Pancreas (tissue), 10 donors: ENCODE results near the gene TSSK2. TPM values are rescaled to one million over a fixed set of nuclear protein-coding genes. Genes with fewer than 3 reads are reported as not detected.

Source experiments
- ATAC-seq, 4 donors: fragments of 200-7000 bp; cut with Tn5 transposase; one replicate each; pipeline versions ENCODE4 v1.8.0 to v1.9.1; 2020; ENCODE audit warnings: mild to moderate bottlenecking in 4 of 4, moderate library complexity in 4 of 4
- DNase-seq, 6 donors: peaks; one replicate each; pipeline ENCODE4 v3.0.0-alpha.2; 2020
- FAIRE-seq: peaks from 2 replicates; lab custom pipeline; 2012; peaks lifted over from hg19 to GRCh38; lab: Jason Lieb, UNC
- H3K27ac ChIP-seq, 4 donors: fragments of 200-600 bp; sonication (generic); 1 replicate in 3 of 4; 2 replicates in 1 of 4; pipeline versions ENCODE4 v1.5.0 to v1.8.0; 2020
- H3K27me3 ChIP-seq, 4 donors: fragments of 200-600 bp; one replicate each; pipeline ENCODE4 v1.8.0; 2021
- H3K36me3 ChIP-seq, 3 donors: fragments of 200-600 bp; sonication (generic) in 1 of 3; one replicate each; pipeline versions ENCODE4 v1.5.0 to v1.8.0; 2020 to 2021
- H3K4me1 ChIP-seq, 3 donors: fragments of 200-600 bp; one replicate each; pipeline ENCODE4 v1.8.0; 2021
- H3K4me3 ChIP-seq, 4 donors: fragments of 200-600 bp; sonication (generic) in 2 of 4; one replicate each; pipeline versions ENCODE4 v1.5.0 to v1.8.0; 2020 to 2021
- H3K9me3 ChIP-seq, 4 donors: fragments of 200-600 bp; one replicate each; pipeline ENCODE4 v1.8.0; 2021
- CTCF ChIP-seq, 4 donors: fragments of 200-600 bp; sonication (generic) in 3 of 4; IDR thresholded peaks; one replicate each; pipeline versions ENCODE4 v1.5.0 to v1.8.0; 2021; ENCODE audit warnings: antibody characterized with exemption in 4 of 4
- WGBS, 2 donors: extraction: QIAGEN DNeasy Blood & Tissue Kit; methylation state at CpG; one replicate each; pipeline ENCODE4 v1.1.7; 2013; 5-methylcytosine and 5-hydroxymethylcytosine counted together
- intact Hi-C, 3 donors: fragments of 100-400 bp; cut with DNase I; formaldehyde crosslinking; loops; one replicate each; pipeline versions ENCODE4 v1.11.1 to v1.14.2; 2022
- polyA plus RNA-seq, 2 donors: library from polyadenylated mRNA; stranded (reverse); fragments of 200-250 nt; gene quantifications; one replicate each; pipeline ENCODE4 v1.2.3, GENCODE V29; 2013
- total RNA-seq, 6 donors: library from RNA; stranded (reverse); fragmentation: NEBNext Ultra II Directional in 4 of 6; extraction: Animal tissue kit (Norgen Biotek cat#: 25700) in 4 of 6; gene quantifications; one replicate each; pipeline versions ENCODE4 v1.2.1 to v1.2.4, GENCODE V29; 2021 to 2023
- donor health status: healthy with polysubstance abuse.
- donor health status: DM: no; HTN: no; CAD: no; lungs with moderate emphysema.
- donor health status: DM: no; HTN: no; CAD: no.
- donor health status: control.
- donor health status: control.
- donor health status: Bipolar disorder and iron deficiency.
- donor health status: DM: yes; HTN: yes; CAD: no.
- donor health status: DM: no; HTN: no; CAD: no.
- donor health status: DM: no; HTN: no; CAD: no.
- donor health status: DM: yes; HTN: yes; CAD: no.

The TSSK2 gene
- total and polyA plus RNA-seq, 8 donors: 0.08 to 0.31 (median 0.18) TPM; not detected in 4

GRCh38 chr22:19085233-19085718, 45.8 kb upstream of the TSSK2 start:
- Histone ChIP-seq H3K27me3 (no peaks in the 10 kb centered on the region), H3K9me3 (no peaks in the 10 kb centered on the region), H3K4me1 (peaks cover 0 to 19% (median 5%) of the 10 kb centered on the region in 3 donors), H3K36me3 (peaks cover 0 to 7% (median 0%) of the 10 kb centered on the region in 3 donors), H3K4me3 (no peak overlapping the region), H3K27ac (peak overlapping the region in 3 of 4 donors; percentile 4 to 37 (median 13))
- intact Hi-C loops: no loop called here
- WGBS, 2 donors: 0 to 24% methylated on average over 1 of the region's 1 CpG
- TF ChIP-seq CTCF (IDR thresholded peaks at IDR 0.05): no peak
- FAIRE-seq (no peak), ATAC-seq (peak; percentile 62 to 83 (median 79)), DNase-seq (peak in 1 of 6 donors; percentile 26)

- Histone ChIP-seq H3K4me3 (no peak overlapping the region), H3K36me3 (peaks cover 0 to 7% (median 0%) of the 10 kb centered on the region in 3 donors), H3K9me3 (no peaks in the 10 kb centered on the region), H3K27ac (peak overlapping the region in 1 of 4 donors; percentile 13), H3K4me1 (peaks cover 0 to 19% (median 5%) of the 10 kb centered on the region in 3 donors), H3K27me3 (no peaks in the 10 kb centered on the region)
- ATAC-seq: peak; percentile 30 to 56 (median 54)
- WGBS, 2 donors: 81 to 84% methylated on average over 6 of the region's 6 CpGs
- no peak for FAIRE-seq
- intact Hi-C loops: no loop called here
- no peak for TF ChIP-seq CTCF (IDR thresholded peaks at IDR 0.05)
- DNase-seq: peak in 1 of 6 donors; percentile 8
Observed at GRCh38 chr22:19086417-19086816, 44.7 kb upstream of the TSSK2 start.

- ATAC-seq: no peak
- Histone ChIP-seq H3K36me3 (peaks cover 0 to 7% (median 0%) of the 10 kb centered on the region in 3 donors), H3K9me3 (no peaks in the 10 kb centered on the region), H3K4me1 (peaks cover 0 to 19% (median 5%) of the 10 kb centered on the region in 3 donors), H3K27ac (no peak overlapping the region), H3K4me3 (no peak overlapping the region), H3K27me3 (no peaks in the 10 kb centered on the region)
- no peak for FAIRE-seq
- TF ChIP-seq CTCF (IDR thresholded peaks at IDR 0.05): no peak
- DNase-seq: peak in 1 of 6 donors; percentile 5
- intact Hi-C loops: no loop called here
- 88 to 100% methylated on average over 3 of the region's 3 CpGs for WGBS, 2 donors
Observed at GRCh38 chr22:19086896-19087295, 44.2 kb upstream of the TSSK2 start.

GRCh38 chr22:19088866-19089595, 42.1 kb upstream of the TSSK2 start:
- FAIRE-seq: no peak
- H3K36me3 ChIP-seq: peaks cover 0 to 7% (median 0%) of the 10 kb centered on the region in 3 donors
- no peak for TF ChIP-seq CTCF (IDR thresholded peaks at IDR 0.05)

More at GRCh38 chr22:19088866-19089595, 42.1 kb upstream of the TSSK2 start:
- no peaks in the 10 kb centered on the region for H3K9me3 ChIP-seq
- H3K27ac ChIP-seq: no peak overlapping the region
- no peak overlapping the region for H3K4me3 ChIP-seq
- intact Hi-C loops: no loop called here
- DNase-seq: peak in 1 of 6 donors; percentile 7
- 96 to 98% methylated on average over 13 to 14 of the region's 14 CpGs for WGBS, 2 donors
- no peak for ATAC-seq
- H3K4me1 ChIP-seq: peaks cover 0 to 19% (median 5%) of the 10 kb centered on the region in 3 donors
- H3K27me3 ChIP-seq: no peaks in the 10 kb centered on the region
